ENCODE data around the gene ATP11B. TPM values are rescaled to one million over a fixed set of nuclear protein-coding genes. Genes with fewer than 3 reads are reported as not detected.
A peak's percentile ranks its signal among the peaks of the same experiment; 100 is the strongest.

The ATP11B gene
- total and polyA plus RNA-seq, 9 of the 15 experiments (the other 6 are each of a cell fraction or from before 2014, with no cell fraction given) = 11.9 to 68.7 (median 41.8) TPM

DNA sequence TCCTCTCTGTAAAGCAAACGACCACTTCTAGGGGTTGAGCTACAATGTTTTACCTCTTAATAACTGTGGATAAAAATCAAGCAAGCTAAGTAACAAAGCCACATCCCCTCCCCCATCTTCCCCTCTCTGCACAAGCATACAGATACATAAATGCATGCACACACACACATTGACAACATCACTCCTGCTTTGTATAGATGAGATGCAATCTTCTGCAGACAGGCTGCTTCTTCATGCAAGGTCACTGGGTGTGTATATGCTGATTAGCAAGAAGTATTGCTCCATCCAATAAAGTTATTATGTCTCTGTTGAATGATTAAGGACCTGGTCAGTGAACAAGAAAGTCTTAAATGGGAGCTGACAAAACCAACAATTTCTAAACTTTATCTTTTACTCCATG, 8.8 kb upstream of the ATP11B start (continued):
- TF ChIP-seq BRF1 (IDR thresholded peaks at IDR 0.05; ENCODE audit: borderline replicate concordance, extremely low read depth, insufficient read length) (no peak), KAT7 (CRISPR knock-in tag; IDR thresholded peaks at IDR 0.05; ENCODE audit: borderline replicate concordance) (no peak), SNRNP70 (optimal IDR thresholded peaks at IDR 0.05; ENCODE audit: low read depth, low read length) (no peak), MBD2 (IDR thresholded peaks at IDR 0.05; ENCODE audit: borderline replicate concordance, low read depth) (peak; percentile 48; the same call in 1 of the 2 replicates), GTF2F1 (IDR thresholded peaks at IDR 0.05; ENCODE audit: low read depth, low read length) (no peak), POLR2B (IDR thresholded peaks at IDR 0.05; ENCODE audit: low read depth, partially characterized antibody) (no peak), XRCC3 (IDR thresholded peaks at IDR 0.05) (no peak), TSC22D4 (tag; IDR thresholded peaks at IDR 0.05) (no peak), RCOR1 (IDR thresholded peaks at IDR 0.05; ENCODE audit: borderline replicate concordance in 1 of 2, low read depth in 2 of 2, low read length in 2 of 2) (peak; percentile 41 to 74; a peak in 3 of 4 replicates), U2AF2 (optimal IDR thresholded peaks at IDR 0.05; ENCODE audit: low read depth, low read length) (no peak), ZNF124 (CRISPR knock-in tag; IDR thresholded peaks at IDR 0.05) (no peak)
- TF ChIP-seq, protein P1, sequence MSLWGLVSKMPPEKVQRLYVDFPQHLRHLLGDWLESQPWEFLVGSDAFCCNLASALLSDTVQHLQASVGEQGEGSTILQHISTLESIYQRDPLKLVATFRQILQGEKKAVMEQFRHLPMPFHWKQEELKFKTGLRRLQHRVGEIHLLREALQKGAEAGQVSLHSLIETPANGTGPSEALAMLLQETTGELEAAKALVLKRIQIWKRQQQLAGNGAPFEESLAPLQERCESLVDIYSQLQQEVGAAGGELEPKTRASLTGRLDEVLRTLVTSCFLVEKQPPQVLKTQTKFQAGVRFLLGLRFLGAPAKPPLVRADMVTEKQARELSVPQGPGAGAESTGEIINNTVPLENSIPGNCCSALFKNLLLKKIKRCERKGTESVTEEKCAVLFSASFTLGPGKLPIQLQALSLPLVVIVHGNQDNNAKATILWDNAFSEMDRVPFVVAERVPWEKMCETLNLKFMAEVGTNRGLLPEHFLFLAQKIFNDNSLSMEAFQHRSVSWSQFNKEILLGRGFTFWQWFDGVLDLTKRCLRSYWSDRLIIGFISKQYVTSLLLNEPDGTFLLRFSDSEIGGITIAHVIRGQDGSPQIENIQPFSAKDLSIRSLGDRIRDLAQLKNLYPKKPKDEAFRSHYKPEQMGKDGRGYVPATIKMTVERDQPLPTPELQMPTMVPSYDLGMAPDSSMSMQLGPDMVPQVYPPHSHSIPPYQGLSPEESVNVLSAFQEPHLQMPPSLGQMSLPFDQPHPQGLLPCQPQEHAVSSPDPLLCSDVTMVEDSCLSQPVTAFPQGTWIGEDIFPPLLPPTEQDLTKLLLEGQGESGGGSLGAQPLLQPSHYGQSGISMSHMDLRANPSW (CRISPR knock-in tag; IDR thresholded peaks at IDR 0.05) = no peak
- TF ChIP-seq, protein P2, sequence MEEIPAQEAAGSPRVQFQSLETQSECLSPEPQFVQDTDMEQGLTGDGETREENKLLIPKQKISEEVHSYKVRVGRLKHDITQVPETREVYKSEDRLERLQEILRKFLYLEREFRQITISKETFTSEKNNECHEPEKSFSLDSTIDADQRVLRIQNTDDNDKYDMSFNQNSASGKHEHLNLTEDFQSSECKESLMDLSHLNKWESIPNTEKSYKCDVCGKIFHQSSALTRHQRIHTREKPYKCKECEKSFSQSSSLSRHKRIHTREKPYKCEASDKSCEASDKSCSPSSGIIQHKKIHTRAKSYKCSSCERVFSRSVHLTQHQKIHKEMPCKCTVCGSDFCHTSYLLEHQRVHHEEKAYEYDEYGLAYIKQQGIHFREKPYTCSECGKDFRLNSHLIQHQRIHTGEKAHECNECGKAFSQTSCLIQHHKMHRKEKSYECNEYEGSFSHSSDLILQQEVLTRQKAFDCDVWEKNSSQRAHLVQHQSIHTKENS (CRISPR knock-in tag; IDR thresholded peaks at IDR 0.05) = no peak
- TF ChIP-seq, protein P3, sequence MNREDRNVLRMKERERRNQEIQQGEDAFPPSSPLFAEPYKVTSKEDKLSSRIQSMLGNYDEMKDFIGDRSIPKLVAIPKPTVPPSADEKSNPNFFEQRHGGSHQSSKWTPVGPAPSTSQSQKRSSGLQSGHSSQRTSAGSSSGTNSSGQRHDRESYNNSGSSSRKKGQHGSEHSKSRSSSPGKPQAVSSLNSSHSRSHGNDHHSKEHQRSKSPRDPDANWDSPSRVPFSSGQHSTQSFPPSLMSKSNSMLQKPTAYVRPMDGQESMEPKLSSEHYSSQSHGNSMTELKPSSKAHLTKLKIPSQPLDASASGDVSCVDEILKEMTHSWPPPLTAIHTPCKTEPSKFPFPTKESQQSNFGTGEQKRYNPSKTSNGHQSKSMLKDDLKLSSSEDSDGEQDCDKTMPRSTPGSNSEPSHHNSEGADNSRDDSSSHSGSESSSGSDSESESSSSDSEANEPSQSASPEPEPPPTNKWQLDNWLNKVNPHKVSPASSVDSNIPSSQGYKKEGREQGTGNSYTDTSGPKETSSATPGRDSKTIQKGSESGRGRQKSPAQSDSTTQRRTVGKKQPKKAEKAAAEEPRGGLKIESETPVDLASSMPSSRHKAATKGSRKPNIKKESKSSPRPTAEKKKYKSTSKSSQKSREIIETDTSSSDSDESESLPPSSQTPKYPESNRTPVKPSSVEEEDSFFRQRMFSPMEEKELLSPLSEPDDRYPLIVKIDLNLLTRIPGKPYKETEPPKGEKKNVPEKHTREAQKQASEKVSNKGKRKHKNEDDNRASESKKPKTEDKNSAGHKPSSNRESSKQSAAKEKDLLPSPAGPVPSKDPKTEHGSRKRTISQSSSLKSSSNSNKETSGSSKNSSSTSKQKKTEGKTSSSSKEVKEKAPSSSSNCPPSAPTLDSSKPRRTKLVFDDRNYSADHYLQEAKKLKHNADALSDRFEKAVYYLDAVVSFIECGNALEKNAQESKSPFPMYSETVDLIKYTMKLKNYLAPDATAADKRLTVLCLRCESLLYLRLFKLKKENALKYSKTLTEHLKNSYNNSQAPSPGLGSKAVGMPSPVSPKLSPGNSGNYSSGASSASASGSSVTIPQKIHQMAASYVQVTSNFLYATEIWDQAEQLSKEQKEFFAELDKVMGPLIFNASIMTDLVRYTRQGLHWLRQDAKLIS (CRISPR knock-in tag; IDR thresholded peaks at IDR 0.05) = no peak
- TF ChIP-seq, protein P4, sequence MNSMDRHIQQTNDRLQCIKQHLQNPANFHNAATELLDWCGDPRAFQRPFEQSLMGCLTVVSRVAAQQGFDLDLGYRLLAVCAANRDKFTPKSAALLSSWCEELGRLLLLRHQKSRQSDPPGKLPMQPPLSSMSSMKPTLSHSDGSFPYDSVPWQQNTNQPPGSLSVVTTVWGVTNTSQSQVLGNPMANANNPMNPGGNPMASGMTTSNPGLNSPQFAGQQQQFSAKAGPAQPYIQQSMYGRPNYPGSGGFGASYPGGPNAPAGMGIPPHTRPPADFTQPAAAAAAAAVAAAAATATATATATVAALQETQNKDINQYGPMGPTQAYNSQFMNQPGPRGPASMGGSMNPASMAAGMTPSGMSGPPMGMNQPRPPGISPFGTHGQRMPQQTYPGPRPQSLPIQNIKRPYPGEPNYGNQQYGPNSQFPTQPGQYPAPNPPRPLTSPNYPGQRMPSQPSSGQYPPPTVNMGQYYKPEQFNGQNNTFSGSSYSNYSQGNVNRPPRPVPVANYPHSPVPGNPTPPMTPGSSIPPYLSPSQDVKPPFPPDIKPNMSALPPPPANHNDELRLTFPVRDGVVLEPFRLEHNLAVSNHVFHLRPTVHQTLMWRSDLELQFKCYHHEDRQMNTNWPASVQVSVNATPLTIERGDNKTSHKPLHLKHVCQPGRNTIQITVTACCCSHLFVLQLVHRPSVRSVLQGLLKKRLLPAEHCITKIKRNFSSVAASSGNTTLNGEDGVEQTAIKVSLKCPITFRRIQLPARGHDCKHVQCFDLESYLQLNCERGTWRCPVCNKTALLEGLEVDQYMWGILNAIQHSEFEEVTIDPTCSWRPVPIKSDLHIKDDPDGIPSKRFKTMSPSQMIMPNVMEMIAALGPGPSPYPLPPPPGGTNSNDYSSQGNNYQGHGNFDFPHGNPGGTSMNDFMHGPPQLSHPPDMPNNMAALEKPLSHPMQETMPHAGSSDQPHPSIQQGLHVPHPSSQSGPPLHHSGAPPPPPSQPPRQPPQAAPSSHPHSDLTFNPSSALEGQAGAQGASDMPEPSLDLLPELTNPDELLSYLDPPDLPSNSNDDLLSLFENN (IDR thresholded peaks at IDR 0.05; ENCODE audit: low read depth in 2 of 2, low read length in 2 of 2) = 0 out of 4 replicates have a peak, but pooled peaks of 1 of the 2 experiments have one; percentile 60
